Adrenal gland (tissue), 5 donors: Measurements from ENCODE around the gene PSMB3.

Experiments used
- POLR2A ChIP-seq, 2 donors: fragments of 450-650 bp; IDR thresholded peaks; one replicate each; pipeline ENCODE4 v1.6.1; 2017; ENCODE audit warnings: antibody characterized with exemption in 2 of 2, mild to moderate bottlenecking in 2 of 2, moderate library complexity in 1 of 2
- TF ChIP-seq, protein P1 (sequence below), 6 experiments: fragments of 450-650 bp in 4 of 6; fragments of 200-600 bp in 2 of 6; sonication (generic) in 1 of 6; IDR thresholded peaks; 1 replicate in 5 of 6; 2 replicates in 1 of 6; pipeline versions ENCODE4 v1.5.1 to v1.8.0; 2016 to 2021; ENCODE audit warnings: antibody characterized with exemption in 6 of 6, mild to moderate bottlenecking in 2 of 6, moderate library complexity in 1 of 6
- donor health status: DM: no; HTN: no; CAD: no.

DNA sequence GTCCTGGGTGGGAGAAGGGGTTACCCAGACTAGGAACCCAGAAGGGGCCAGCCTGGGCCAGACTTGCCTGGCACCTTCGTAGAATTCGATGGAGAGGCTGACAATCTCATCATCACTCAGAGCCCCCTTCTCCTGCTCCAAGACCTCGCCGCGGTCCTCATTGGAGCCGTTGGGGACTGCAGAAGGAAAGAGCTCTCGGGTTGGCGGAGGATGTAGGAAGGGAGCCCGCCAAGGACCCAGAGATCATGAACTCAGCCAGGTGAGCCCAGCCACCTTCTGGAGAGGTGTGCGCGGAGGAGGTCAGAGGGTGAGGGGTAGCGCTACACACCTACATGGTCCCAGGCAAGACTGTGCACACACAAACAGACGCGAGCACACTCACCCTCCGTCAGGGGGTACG lies 13.9 kb upstream of the PSMB3 start:
- TF ChIP-seq, protein P1, sequence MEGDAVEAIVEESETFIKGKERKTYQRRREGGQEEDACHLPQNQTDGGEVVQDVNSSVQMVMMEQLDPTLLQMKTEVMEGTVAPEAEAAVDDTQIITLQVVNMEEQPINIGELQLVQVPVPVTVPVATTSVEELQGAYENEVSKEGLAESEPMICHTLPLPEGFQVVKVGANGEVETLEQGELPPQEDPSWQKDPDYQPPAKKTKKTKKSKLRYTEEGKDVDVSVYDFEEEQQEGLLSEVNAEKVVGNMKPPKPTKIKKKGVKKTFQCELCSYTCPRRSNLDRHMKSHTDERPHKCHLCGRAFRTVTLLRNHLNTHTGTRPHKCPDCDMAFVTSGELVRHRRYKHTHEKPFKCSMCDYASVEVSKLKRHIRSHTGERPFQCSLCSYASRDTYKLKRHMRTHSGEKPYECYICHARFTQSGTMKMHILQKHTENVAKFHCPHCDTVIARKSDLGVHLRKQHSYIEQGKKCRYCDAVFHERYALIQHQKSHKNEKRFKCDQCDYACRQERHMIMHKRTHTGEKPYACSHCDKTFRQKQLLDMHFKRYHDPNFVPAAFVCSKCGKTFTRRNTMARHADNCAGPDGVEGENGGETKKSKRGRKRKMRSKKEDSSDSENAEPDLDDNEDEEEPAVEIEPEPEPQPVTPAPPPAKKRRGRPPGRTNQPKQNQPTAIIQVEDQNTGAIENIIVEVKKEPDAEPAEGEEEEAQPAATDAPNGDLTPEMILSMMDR (IDR thresholded peaks at IDR 0.05) = no peak
- TF ChIP-seq POLR2A (IDR thresholded peaks at IDR 0.05) = no peak
